BJ (cell line): ENCODE data around the gene FAM111A. TPM values are rescaled to one million over a fixed set of nuclear protein-coding genes. Genes with fewer than 3 reads are reported as not detected.

Experiments used
- CTCF ChIA-PET: fragments of 350-600 bp; formaldehyde crosslinking; extraction: SDS; loops from one replicate; lab custom pipeline; 2021; ENCODE audit warnings: antibody characterized with exemption, inconsistent platforms; lab: Yijun Ruan, JAX
- POLR2A ChIA-PET: fragments of 300-600 bp; sonication (Branson Sonifier 250); formaldehyde crosslinking; extraction: SDS; loops from one replicate; lab custom pipeline; 2021; ENCODE audit warnings: antibody characterized with exemption; lab: Charles Lee
- DNase-seq: peaks from one replicate; pipeline ENCODE4 v3.0.0-alpha.2; 2011; ENCODE audit warnings: low read depth
- H3K27me3 ChIP-seq: 2 replicates; pipeline ENCODE4 v1.6.0; 2011; ENCODE audit warnings: low read length; ENCODE audit not compliant: control insufficient read depth, insufficient read depth
- H3K36me3 ChIP-seq: 2 replicates; pipeline ENCODE4 v1.5.1; 2011; ENCODE audit warnings: low read length; ENCODE audit not compliant: control insufficient read depth, insufficient read depth
- H3K4me3 ChIP-seq: 2 replicates; pipeline ENCODE4 v1.5.1; 2011; ENCODE audit warnings: low read depth, mild to moderate bottlenecking, control low read depth, low read length
- CTCF ChIP-seq: IDR thresholded peaks from 2 replicates; pipeline ENCODE4 v1.5.1; 2011; ENCODE audit warnings: low read depth, mild to moderate bottlenecking, control low read depth, inconsistent platforms, low read length, moderate library complexity; ENCODE audit not compliant: insufficient read depth
- polyA plus RNA-seq: library from polyadenylated mRNA; depleted of rRNA; stranded (reverse); fragments of >200 nt; gene quantifications from 2 replicates; pipeline ENCODE4 v1.2.3, GENCODE V29; 2011

FAM111A gene
- polyA plus RNA-seq, 1 experiment: 19.7 TPM

- no peak for DNase-seq
- no peak for TF ChIP-seq CTCF
- H3K36me3 ChIP-seq: no peaks in the 10 kb centered on the region
- ChIA-PET CTCF (interaction anchor here (0.9 to 1.4 kb wide), 3 partner anchors 17 to 22 kb away, joined by 3 to 4 read pairs (median 3); no protein-coding TSS in a partner anchor), POLR2A (no interaction called here)
- no peak overlapping the region for H3K4me3 ChIP-seq
- no peaks in the 10 kb centered on the region for H3K27me3 ChIP-seq
Observed at GRCh38 chr11:59180907-59181306, 38.3 kb downstream of the FAM111A start.

DNA sequence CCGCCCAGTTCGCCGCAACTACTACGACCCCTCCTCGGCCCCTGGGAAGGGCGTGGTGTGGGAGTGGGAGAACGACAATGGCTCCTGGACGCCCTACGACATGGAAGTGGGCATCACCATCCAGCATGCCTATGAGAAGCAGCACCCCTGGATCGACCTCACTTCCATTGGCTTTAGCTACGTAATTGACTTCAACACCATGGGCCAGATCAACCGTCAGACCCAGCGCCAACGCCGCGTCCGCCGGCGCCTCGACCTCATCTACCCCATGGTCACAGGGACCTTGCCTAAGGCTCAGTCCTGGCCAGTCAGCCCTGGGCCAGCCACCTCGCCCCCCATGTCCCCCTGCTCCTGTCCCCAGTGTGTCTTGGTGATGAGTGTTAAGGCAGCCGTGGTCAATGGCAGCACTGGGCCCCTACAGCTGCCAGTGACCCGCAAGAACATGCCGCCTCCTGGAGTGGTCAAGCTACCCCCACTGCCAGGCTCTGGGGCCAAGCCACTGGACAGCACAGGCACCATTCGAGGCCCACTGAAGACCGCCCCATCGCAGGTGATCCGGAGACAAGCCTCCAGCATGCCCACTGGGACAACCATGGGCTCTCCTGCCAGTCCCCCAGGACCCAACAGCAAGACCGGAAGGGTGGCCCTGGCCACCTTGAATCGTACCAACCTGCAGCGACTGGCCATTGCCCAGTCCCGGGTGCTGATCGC lies 39.2 kb downstream of the FAM111A start:
- ChIA-PET POLR2A (no interaction called here), CTCF (interaction anchor here (0.6 to 14.0 kb wide), 3 partner anchors 8 to 25 kb away, joined by 3 to 160 read pairs (median 4); partner anchors contain the start of gene DTX4)
- Histone ChIP-seq H3K36me3 (no peaks in the 10 kb centered on the region), H3K4me3 (no peak overlapping the region), H3K27me3 (no peaks in the 10 kb centered on the region)
- no peak for TF ChIP-seq CTCF
- no peak for DNase-seq

DNA sequence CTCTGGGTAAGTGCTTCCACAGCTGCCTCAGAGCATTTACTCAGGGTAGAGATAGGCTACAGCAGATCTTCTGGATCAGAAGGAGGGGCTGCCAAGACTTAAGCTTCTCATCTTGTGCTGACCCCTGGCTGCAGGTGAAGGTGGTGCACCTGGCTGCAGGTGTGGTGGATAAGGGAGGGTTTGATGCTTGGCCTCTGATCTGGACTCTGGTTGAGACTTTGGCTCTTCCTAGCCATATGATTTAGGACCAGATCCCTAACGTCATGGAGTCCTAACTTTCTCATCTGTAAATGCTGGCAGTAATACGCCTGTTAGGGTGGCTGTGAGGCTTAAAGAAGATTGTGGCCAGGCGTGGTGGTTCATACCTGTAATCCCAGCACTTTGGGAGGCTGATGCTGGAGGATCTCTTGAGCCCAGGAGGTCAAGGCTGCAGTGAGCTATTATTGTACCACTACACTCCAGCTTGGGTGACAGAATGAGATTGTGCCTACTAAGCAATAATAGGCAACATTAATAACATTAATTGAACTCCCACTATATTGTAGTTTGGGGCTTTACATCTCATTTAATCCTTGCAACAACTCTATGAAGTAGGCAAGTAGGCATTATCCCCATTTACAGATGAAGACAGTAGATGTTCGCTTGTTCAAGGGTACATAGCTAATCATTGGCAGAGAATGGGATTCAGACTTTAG lies 39.9 kb downstream of the FAM111A start:
- Histone ChIP-seq H3K36me3 (no peaks in the 10 kb centered on the region), H3K4me3 (no peak overlapping the region), H3K27me3 (no peaks in the 10 kb centered on the region; the same call in 1 of the 2 replicates)
- POLR2A ChIA-PET: no interaction called here
- CTCF ChIA-PET: interaction anchor here (0.6 to 14.0 kb wide), 2 partner anchors 9 to 15 kb away, joined by 3 to 160 read pairs; partner anchors contain the start of gene DTX4
- no peak for DNase-seq
- no peak for TF ChIP-seq CTCF

DNA sequence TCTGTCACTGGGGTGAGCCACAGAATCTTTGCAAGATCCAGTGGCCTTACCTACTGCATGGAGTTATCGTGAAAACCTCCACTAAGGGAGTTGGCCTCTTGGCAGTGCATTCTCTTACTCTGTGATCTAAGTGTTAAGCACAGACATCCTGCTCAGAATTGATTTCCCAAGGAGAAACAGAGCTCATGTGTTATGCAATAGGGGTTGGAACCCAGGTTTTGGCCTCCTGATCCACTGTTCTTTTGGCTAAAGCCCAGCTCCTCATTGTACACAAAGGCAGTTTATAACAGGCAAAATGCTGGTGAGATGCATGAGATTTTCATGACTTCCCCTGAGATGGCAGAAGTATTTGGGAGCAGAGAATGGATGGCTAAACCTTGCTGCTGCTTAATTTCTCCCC lies 41.1 kb downstream of the FAM111A start:
- CTCF ChIA-PET: interaction anchor here (0.7 to 14.0 kb wide), 3 partner anchors 10 to 20 kb away, joined by 3 to 160 read pairs (median 104); partner anchors contain the start of gene DTX4
- no peak for TF ChIP-seq CTCF
- no peak overlapping the region for H3K4me3 ChIP-seq
- POLR2A ChIA-PET: no interaction called here
- no peaks in the 10 kb centered on the region for H3K36me3 ChIP-seq
- H3K27me3 ChIP-seq: no peaks in the 10 kb centered on the region; the same call in 1 of the 2 replicates
- no peak for DNase-seq
